Right ventricle myocardium inferior (tissue), 1 donor: ENCODE results near the gene CAT. TPM values are rescaled to one million over a fixed set of nuclear protein-coding genes. Genes with fewer than 3 reads are reported as not detected.

Experiments used
- ATAC-seq: fragments of 200-7000 bp; cut with Tn5 transposase; one replicate; pipeline ENCODE4 v1.9.1; 2020; ENCODE audit warnings: mild to moderate bottlenecking, moderate library complexity
- DNase-seq: peaks from one replicate; pipeline ENCODE4 v3.0.0; 2021; ENCODE audit errors: missing footprints
- intact Hi-C: fragments of 100-400 bp; cut with DNase I; formaldehyde crosslinking; loops from one replicate; pipeline ENCODE4 v1.11.0; 2022
- total RNA-seq: library from RNA; stranded (reverse); fragmentation: NEBNext Ultra II Directional; extraction: Animal tissue kit (Norgen Biotek cat#: 25700); gene quantifications from one replicate; pipeline ENCODE4 v1.2.1, GENCODE V29; 2021
- donor health status: DM: no; HTN: yes; CAD: no; lungs with severe emphysema.

Gene CAT
- total RNA-seq, 1 donor from 2014 or later: 152 TPM

DNA sequence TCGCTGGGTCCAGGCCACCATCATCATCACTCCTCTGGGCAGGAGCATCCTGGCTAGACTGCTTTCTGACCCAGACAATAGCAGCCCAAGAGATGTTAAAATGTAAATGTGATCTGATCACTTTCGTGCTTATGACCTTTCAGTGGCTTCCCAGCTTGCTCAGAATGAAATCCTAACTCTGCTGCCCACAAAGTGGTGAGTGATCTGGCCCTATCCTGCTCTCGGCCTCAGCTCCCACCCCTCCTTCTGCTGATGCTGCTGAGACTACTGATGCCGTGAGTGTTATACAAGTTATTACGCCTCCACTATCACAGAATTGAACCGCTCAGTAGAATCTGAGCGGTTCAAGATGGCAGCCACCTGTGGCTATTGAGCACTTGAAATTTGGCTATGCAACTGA is 48.7 kb downstream of the CAT start:
- no peak for DNase-seq
- intact Hi-C loops: no loop called here
- no peak for ATAC-seq

DNA sequence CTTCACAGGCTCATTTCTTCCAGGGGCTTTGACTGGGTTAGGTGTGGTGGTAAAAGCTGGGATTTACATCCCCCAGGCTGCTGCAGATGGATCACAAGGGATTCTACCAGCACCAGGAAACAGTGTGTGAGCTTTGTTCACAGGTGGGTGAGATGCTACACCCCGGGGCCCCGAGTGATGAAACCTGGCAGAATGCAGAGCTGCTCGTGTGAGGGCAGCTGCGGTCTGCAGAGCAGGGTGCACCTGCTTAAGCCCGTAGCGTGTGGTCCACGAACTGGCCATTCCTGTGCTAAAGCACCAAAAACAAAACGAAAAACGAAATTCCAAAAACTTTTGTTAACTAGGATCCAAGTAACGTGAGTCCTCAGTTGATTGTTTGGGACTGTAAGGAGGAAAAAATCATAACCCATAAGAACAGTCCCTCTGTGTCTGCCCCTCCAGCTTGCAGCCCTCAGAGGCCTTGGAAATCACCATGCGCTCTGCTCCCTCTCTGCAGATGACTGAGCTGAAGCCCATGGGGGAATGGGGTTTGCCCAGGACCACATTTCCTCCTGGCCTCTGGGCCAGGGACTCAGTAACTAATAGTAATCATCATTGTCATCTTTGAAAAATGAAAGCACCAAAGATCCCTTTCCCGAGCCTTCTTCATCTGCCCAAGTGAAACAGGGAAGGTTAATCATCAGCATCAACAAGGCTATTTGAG is 50.3 kb downstream of the CAT start:
- DNase-seq: no peak
- intact Hi-C loops: no loop called here
- ATAC-seq: no peak

DNA sequence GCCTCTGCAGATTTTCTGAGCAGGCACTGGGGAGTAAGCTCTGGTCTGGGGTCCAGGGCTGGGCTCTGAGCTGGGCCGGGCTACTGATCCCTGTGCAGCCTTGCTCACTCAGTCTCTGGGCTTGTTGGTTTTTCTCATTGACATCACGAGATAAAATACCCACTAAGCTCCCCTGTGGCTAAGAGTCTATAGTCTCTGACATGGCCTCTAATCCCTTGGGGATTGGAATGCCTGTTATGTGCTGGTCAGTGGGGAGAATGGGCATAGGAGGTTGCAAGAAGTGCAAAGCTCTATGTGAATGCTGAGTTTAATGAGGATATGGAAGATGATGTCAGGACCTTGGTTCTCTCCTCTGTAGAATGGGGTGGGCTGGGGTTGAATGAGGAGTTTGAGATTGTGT is 51.6 kb downstream of the CAT start:
- DNase-seq (no peak), ATAC-seq (no peak)
- intact Hi-C loops: loop anchor here (10.0 kb wide), 1 partner anchor 316 kb away; no protein-coding TSS in a partner anchor

DNA sequence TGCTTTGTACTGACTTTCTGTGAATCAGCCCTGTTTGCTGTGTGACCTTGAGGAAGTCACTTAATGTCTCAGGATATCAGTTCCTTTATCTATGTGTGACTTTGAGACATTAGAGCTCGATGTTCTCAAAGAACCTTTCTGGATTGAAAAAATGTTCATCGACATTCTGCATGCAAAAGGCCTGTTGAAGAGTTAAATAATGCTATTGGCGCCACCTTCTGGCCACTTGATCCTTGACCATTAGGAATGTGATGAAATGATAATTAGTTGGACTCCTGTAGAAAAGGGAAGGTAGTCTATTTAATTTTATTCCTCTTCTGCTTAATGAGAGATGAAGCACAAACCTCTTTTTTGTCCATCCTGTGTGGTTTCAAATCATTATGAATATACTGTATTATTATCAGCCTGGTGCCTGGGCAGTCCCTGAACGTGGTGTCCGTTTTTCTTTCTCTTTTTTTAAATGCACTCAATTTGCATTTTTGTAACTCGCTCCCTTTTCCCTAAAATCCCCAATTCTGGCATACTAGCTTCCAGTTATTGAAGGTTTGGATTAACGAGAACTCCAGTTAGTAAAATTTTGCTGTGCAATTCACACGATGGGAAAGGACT is 54.2 kb downstream of the CAT start:
- intact Hi-C loops: loop anchor here (2.0 to 10.0 kb wide), 2 partner anchors 126 to 318 kb away; no protein-coding TSS in a partner anchor
- DNase-seq (no peak), ATAC-seq (no peak)

DNA sequence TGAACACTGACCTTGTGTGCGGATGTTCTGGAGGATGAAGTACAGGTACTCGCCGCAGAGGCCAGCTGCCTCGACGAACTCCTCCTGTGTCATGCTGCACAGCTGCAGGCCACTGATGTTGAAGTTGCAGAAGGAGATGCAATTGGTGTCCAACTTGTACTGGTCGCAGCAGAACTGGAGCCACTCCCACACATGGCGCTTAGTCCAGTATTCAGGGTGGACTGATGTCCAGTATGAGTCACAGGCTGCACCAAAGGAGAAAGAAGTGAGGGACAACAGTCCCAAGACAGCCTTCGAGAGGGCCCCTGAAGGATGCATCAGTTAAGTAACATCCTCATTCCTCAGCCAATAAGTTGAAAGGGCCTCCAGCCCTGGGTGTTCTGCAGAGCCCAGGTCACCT is 54.7 kb downstream of the CAT start:
- no peak for ATAC-seq
- intact Hi-C loops: loop anchor here (2.0 to 10.0 kb wide), 2 partner anchors 127 to 319 kb away; no protein-coding TSS in a partner anchor
- DNase-seq: no peak

DNA sequence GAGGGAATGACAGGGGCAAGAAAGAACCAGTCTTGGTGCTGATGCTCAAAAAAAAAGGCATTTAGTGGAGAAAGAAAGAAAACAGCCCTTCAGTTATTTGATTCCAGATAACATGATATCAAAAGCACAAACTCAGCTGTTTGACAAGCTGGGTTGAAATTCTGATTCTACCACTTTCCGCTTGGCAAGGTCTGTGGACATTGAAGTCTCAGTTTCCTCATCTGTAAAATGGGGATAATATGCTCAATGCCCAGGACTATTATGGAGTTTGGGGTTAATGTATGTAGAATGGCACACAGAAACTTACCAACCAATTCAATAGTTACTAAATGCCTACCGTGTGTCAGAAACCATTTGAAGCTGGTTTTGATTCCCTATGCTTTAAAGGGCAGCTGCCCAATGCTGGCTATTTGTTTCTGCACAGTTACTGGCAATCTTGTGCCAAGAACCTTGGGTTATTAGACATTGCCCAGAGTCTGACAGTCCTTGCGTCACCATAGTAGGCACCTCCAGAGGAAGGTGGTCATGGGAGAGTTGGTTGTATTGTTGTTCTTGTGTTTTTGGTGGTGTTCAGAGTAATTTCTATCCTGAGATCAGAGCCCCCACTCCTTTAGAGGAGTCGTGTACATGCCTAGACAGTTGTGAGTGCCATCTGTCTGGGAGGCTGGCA is 55.3 kb downstream of the CAT start:
- DNase-seq: no peak
- no peak for ATAC-seq
- intact Hi-C loops: loop anchor here (2.0 to 10.0 kb wide), 2 partner anchors 127 to 319 kb away; no protein-coding TSS in a partner anchor

DNA sequence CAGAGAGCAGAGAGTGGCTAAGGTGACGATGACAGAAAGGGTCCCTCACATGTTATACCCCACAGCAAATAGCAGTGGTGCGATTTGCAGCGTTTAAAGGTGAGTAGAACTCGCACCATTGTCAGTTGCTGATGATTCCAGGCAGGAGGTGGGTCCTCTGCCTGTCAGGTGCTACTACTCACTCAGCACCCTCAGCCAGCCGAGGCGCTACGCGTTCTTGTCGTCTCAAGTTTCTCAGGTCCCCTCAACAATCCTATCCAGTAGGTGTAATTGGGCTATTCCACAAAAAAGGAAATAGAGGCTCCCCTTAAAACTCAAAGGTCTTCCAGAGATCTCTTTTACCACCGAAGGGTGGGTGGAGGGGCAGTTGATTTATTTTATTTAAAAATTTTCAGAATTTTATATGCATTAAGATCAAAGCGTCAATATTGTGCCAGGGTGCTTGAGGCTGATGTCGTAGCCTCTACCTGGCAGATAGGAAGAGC is 56.5 kb downstream of the CAT start:
- DNase-seq (no peak), ATAC-seq (no peak)
- intact Hi-C loops: loop anchor here (10.0 kb wide), 1 partner anchor 320 kb away; no protein-coding TSS in a partner anchor

DNA sequence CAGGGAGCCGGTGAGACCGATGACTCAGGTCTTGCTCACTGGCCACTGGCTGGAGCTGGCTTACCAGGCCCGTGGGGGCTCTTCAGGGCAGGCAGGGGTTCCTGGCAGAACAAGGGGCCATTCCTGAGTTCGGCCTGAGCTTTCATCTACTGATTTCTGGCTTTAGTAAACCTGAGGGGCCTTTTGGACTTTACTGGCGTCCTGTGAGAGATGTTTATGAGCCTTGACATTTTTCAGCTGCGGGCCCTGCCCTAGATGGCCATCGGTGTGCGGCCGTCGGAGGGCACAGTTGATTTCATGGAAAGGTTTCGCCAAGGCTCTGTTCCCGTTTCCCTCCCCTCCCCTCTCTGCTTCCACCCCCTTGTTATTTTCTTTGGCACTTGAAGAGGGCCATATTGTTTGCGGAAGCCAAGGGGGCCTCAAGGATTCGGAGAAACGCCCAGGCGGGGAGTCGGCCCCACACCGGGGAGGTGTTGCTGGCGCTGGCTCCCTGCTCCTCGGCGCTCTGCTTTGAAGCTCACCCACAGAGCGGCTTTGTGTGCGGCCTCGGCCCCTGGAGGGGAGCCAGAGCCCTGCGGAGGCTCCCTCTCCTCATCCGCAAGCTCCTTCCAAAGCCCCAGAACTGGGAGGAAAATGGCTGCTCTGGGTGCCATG is 57.1 kb downstream of the CAT start:
- DNase-seq (no peak), ATAC-seq (no peak)
- intact Hi-C loops: loop anchor here (10.0 kb wide), 1 partner anchor 321 kb away; no protein-coding TSS in a partner anchor

DNA sequence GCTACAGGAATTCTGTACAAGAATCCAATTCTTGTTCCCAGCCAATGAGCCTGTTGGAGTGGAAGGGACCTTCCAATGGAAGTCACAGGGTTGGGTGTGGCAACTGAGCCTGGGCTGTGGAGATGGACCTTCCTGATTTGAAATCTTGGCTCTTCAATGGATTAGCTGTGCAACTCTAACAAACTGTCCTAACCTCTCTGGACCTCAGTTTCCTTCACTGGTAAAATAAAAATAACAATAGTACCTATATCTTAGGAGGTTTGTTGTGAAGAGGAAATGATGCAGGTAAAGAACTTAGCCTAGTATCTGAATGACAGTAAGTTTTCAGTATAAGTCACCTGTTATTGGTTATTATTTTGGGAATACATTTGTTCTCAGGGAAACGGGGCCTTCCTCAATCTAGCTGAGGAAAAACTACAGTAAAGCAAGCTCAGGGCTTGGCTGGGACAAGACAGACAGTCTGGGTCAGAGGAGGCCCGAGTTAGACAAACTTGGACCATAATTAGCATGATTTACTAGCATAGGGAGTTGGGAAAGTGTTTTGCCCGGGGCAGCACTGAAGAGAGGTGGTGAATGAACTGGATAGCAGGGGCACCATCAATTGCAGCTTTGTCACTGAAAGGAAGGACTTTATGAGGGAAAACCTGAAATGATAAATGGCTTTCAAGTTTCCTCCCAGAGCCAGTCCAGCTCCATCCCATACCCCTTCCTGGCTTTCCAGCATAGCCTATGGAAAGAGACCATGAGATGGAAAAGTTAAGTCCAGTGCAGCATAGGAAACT is 61.2 kb downstream of the CAT start:
- ATAC-seq (no peak), DNase-seq (no peak)
- intact Hi-C loops: loop anchor here (10.0 kb wide), 1 partner anchor 325 kb away; no protein-coding TSS in a partner anchor

DNA sequence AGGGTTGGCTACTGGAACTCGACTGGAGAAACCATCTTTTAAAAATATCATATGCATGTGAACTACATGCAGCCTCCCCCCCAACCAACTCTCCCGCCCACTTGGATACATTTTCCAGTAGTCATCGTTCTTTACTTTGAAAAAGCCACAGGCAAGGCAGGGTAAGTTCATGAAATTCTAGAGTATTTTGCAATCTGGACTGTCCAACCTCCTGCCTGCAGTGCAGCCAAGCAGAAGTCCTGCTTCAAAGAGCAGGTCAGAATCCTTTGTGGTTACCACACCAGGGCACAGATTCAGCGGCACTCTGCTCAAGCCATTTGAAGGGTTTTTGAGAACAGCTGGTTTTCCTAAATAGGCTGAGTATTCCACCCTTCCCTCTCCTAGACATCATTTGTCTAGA is 62.8 kb downstream of the CAT start:
- DNase-seq (no peak), ATAC-seq (peak; percentile 46)
- intact Hi-C loops: no loop called here

DNA sequence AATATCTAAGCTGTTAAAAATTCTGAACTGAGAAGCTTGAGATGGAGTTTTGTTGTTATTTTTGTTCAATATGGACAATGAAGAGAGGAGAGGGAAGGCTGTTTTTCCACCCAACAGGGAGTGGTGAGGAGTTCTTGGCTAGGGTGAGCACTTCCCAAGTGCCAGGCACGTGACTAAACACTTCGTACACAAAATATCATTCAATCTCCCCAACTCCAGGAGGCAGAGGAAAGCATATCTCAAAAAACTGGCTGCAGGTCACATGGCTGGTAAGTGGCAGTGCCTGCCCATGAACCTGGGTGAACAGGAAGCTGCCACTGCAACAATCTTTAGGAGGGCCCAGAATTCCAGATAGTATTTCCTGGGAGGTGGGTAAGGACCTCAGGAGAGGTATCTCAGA is 63.2 kb downstream of the CAT start:
- DNase-seq: no peak
- ATAC-seq: no peak
- intact Hi-C loops: no loop called here

DNA sequence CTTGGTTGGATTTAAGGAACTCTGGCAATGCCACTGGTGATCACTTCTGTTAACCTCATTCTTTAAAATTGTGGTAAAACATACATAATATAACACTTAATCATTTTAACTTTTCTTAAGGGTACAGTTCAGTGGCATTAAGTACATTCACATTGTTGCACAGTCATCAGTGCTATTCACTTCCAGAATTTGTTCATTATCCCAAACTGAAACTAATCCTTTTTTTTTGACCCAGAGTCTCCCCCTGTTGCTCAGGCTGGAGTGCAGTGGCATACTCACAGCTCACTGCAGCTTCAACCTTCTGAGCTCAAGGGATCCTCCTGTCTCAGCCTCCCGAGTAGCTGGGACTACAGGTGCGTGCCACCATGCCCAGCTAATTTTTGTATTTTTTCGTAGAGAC is 64.2 kb downstream of the CAT start:
- ATAC-seq: no peak
- intact Hi-C loops: no loop called here
- no peak for DNase-seq

DNA sequence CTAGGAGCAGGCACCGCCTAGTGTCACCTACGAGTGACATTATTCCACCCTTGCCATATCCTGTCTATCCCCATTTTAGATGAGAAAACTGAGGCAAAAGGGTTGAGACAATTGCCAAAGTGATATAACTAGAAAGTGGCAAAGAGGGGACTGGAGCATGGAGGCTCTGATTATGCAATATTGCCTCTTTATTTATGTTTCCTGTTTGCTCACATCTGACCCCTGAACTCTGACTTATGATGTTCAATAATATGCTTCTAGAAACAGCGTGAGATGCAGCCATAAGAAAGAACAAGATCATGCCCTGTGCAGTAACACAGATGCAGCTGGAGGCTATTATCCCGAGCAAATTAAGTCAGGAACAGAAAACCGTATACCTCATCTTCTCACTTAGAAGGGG is 67.1 kb downstream of the CAT start:
- intact Hi-C loops: no loop called here
- DNase-seq (no peak), ATAC-seq (no peak)

DNA sequence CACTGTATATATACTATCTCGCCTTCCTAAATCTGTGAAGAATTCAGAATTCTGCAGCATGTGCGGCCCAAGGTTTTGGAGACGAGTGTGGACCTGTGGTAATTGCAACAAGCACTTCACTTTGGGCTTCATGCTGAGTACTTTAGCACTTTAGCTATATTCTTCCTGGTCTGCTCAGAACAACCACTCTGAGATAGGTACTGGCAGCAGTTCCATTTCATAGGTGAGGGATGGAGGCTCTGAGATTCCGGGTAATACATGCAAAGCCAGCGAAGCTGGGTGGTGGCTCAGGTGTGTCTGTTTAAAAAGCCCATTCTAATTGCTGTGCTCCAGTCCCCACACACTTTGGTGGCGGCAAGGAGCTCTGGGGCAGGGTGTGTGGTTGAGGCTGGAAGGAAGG is 68.4 kb downstream of the CAT start:
- intact Hi-C loops: no loop called here
- no peak for DNase-seq
- no peak for ATAC-seq

DNA sequence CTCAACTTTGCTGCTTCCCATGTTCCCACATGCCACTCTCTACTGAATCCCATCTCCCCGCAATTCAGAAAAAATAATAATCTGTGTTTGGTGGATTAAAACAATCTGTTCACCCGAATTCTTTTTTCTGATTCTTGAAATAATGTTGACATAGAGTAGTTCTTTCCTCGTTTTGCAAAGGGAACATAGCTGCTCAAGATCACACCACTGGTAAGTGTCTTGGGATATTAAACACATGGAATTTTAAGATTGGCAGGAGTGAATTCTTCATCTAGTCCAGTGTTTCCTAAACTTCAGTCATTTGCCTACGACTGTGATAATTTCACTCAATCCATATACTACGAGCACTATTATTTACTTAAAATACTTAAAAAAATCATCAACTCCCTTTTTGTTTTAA is 68.9 kb downstream of the CAT start:
- no peak for ATAC-seq
- intact Hi-C loops: no loop called here

DNA sequence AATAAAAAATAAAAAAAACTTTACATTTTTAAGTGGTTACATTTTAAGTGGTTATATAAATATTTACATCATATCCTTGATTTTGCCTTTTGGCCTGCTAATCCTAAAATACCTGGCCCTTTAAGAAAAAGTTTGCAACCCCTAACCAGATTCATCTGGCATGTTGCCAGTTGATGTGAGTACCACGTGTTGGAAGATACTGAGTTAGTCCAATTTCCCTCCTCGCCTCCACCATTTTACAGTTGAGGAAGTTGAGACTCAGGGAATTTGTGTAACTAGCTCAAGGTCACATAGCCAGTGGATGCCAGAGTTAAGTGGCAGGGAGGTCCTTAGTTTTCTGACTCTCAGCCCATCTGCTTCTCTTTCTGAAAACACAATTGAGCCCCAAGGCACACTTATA is 69.8 kb downstream of the CAT start:
- ATAC-seq: no peak
- no peak for DNase-seq
- intact Hi-C loops: no loop called here

More for the DNA sequence above, 68.9 kb downstream of the CAT start:
- no peak for DNase-seq

DNA sequence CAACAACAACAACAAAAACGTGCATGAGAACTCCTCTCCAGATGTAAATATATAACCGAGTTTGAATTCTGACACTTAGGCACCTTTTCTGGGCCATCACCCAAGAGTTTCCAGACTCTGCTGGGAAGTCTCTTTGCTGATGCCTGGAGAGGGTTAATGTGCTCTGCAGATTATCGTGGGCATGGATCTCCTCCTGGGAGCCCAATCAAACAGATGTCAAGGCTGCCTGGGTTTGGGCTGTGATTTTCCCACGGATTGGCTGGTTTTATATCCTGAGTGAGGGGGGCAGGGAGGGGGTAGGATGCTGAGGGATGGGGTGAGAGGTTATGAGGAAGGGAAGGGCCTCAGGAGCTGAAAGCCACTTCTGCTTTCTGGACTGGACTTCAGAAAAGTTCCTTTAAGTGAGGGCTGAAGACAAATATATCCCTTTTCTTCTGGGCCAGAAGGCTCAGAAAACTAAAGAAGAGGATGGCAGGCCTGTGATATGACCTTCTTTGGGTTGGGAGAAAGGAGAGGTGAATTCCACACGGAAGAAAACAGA is 70.7 kb downstream of the CAT start:
- ATAC-seq: no peak
- intact Hi-C loops: no loop called here
- no peak for DNase-seq

DNA sequence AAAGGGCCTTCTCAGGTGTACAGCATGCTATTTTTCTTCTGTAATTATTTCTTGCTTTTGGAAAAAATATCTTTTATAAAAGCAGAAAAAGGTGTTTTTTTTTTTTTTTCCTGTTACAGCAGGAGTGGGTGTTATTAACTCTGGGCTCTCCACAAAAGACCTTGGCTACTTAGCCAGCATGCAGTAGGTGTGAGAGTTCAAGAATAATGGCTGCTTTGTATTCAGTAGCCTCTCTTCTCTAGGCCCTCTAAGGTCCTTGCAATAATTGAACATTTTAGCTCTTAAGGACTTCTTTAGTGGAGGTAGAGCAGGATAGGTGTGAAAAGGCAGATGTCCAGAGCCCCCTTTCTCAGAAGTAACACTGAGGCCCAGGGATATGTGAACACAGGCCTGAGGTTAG is 71.5 kb downstream of the CAT start:
- DNase-seq (no peak), ATAC-seq (no peak)
- intact Hi-C loops: loop anchor here (5.0 kb wide), 1 partner anchor 387 kb away; no protein-coding TSS in a partner anchor
